Measurements from ENCODE around the gene HSPA12B.

DNA sequence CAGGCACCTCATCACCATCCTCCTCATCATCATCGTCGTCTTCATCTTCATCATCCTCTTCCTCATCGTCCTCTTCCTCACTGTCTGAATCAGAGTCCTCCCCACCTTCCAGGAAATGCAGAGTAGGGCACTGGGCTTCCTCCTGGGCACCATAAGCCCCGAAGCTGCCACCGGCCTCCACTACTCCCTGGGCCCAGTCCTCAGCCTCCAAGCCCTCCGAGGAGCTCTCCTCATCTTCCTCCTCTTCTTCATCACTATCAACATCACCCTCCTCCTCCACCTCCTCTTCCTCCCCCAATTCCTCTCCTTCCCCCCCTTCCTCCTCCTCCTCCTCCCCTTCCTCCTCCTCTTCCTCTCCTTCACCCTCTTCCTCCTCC lies 52.4 kb downstream of the HSPA12B start:
- no peak for TF ChIP-seq BACH2 (CRISPR knock-in tag; IDR thresholded peaks at IDR 0.05; ENCODE audit: borderline replicate concordance)
- no peak for TF ChIP-seq CREB5 (CRISPR knock-in tag; IDR thresholded peaks at IDR 0.05; ENCODE audit: low read depth)
- TF ChIP-seq PATZ1 (CRISPR knock-in tag; IDR thresholded peaks at IDR 0.05; ENCODE audit: borderline replicate concordance), result no peak
- TF ChIP-seq TCF4 (CRISPR knock-in tag; IDR thresholded peaks at IDR 0.05; ENCODE audit: borderline replicate concordance), result no peak
- no peak for TF ChIP-seq PPARA (CRISPR knock-in tag; IDR thresholded peaks at IDR 0.05; ENCODE audit: borderline replicate concordance)
- no peak for TF ChIP-seq TSHZ2 (CRISPR knock-in tag; IDR thresholded peaks at IDR 0.05)
- TF ChIP-seq TOX (CRISPR knock-in tag; IDR thresholded peaks at IDR 0.05; ENCODE audit: borderline replicate concordance), result no peak
- no peak for TF ChIP-seq SNAI2 (CRISPR knock-in tag; IDR thresholded peaks at IDR 0.05)
- TF ChIP-seq ZNF565 (CRISPR knock-in tag; conservative IDR thresholded peaks at IDR 0.05; ENCODE audit: low read depth), result no peak
- no peak for TF ChIP-seq ZFP3 (CRISPR knock-in tag; IDR thresholded peaks at IDR 0.05)
- no peak for TF ChIP-seq CSDC2 (CRISPR knock-in tag; IDR thresholded peaks at IDR 0.05)
- no peak for TF ChIP-seq ARNTL (CRISPR knock-in tag; IDR thresholded peaks at IDR 0.05; ENCODE audit: borderline replicate concordance, low read depth)

Measured in SK-N-SH treated with all-trans-retinoic acid at 6 μM for 48 hours (cell line).